GM23248 (cell line): ENCODE data around the gene ST6GAL1. TPM values are rescaled to one million over a fixed set of nuclear protein-coding genes. Genes with fewer than 3 reads are reported as not detected.
"Not testable (repeated sequence)": the region's sequence is repeated elsewhere in the genome, so short reads cannot be mapped to it uniquely, and the experiment has no call there.

Experiments
- DNase-seq: peaks from one replicate; pipeline ENCODE4 v3.0.0-alpha.2; 2015
- H2AFZ ChIP-seq: fragments of 200-600 bp; sonication (generic); 2 replicates; pipeline ENCODE4 v1.6.1; 2016; ENCODE audit warnings: antibody characterized with exemption
- H3F3A ChIP-seq: fragments of 200-600 bp; sonication (generic); 2 replicates; pipeline ENCODE4 v1.6.1; 2016; ENCODE audit warnings: mild to moderate bottlenecking, antibody characterized with exemption, mixed run types; ENCODE audit not compliant: insufficient read depth
- H3K27ac ChIP-seq: fragments of 200-600 bp; sonication (generic); 2 replicates; pipeline ENCODE4 v1.5.1; 2016; ENCODE audit warnings: mild to moderate bottlenecking
- H3K27me3 ChIP-seq: fragments of 200-600 bp; sonication (generic); replicated peaks from 2 replicates; pipeline ENCODE4 v1.6.1; 2016; ENCODE audit warnings: mild to moderate bottlenecking; ENCODE audit not compliant: insufficient read depth
- H3K36me3 ChIP-seq: fragments of 200-600 bp; sonication (generic); 2 replicates; pipeline ENCODE4 v1.6.1; 2016; ENCODE audit warnings: low read depth, mild to moderate bottlenecking
- H3K4me1 ChIP-seq: fragments of 200-600 bp; sonication (generic); 2 replicates; pipeline ENCODE4 v1.6.1; 2016; ENCODE audit warnings: mild to moderate bottlenecking; ENCODE audit not compliant: insufficient read depth
- H3K4me2 ChIP-seq: fragments of 200-600 bp; sonication (generic); one replicate; pipeline ENCODE4 v1.6.1; 2016; ENCODE audit warnings: mild to moderate bottlenecking; ENCODE audit not compliant: unreplicated experiment
- H3K4me3 ChIP-seq: fragments of 200-600 bp; sonication (generic); 2 replicates; pipeline ENCODE4 v1.5.1; 2016; ENCODE audit warnings: mild to moderate bottlenecking
- H3K79me2 ChIP-seq: fragments of 200-600 bp; sonication (generic); 2 replicates; pipeline ENCODE4 v1.6.1; 2016; ENCODE audit warnings: mild to moderate bottlenecking; ENCODE audit not compliant: insufficient read depth
- H3K9ac ChIP-seq: fragments of 200-600 bp; sonication (generic); 2 replicates; pipeline ENCODE4 v1.6.1; 2016; ENCODE audit warnings: mild to moderate bottlenecking
- H3K9me2 ChIP-seq: fragments of 200-600 bp; sonication (generic); 2 replicates; pipeline ENCODE4 v1.6.1; 2016; ENCODE audit warnings: mixed run types, mild to moderate bottlenecking, moderate library complexity; ENCODE audit not compliant: insufficient read depth
- H3K9me3 ChIP-seq: fragments of 200-600 bp; sonication (generic); one replicate; pipeline ENCODE4 v1.6.1; 2017; ENCODE audit warnings: low read depth
- H4K20me1 ChIP-seq: fragments of 200-600 bp; sonication (generic); 2 replicates; pipeline ENCODE4 v1.6.0; 2016; ENCODE audit not compliant: insufficient read depth
- EZH2 ChIP-seq: fragments of 200-600 bp; sonication (generic); IDR thresholded peaks from 2 replicates; pipeline ENCODE4 v1.6.1; 2018; ENCODE audit warnings: antibody characterized with exemption, mild to moderate bottlenecking; ENCODE audit not compliant: insufficient read depth, poor library complexity, severe bottlenecking
- EZH2phosphoT487 ChIP-seq: fragments of 200-600 bp; sonication (generic); IDR thresholded peaks from 2 replicates; pipeline ENCODE4 v1.6.1; 2018; ENCODE audit warnings: antibody characterized with exemption, moderate library complexity, mild to moderate bottlenecking, low read depth; ENCODE audit not compliant: insufficient read depth
- WGBS, 2 experiments: methylation state at CpG; one replicate each; pipeline ENCODE4 v1.1.6; 2015 to 2017; ENCODE audit warnings: low lambda C conversion rate in 2 of 2, low coverage in 1 of 2; ENCODE audit errors: missing lambda C conversion rate in 2 of 2; 5-methylcytosine and 5-hydroxymethylcytosine counted together
- in situ Hi-C: fragments of 300-500 bp; cut with MboI; formaldehyde crosslinking; loops from 2 replicates; pipeline ENCODE4 v1.15.0; 2020
- polyA plus RNA-seq: library from polyadenylated mRNA; unstranded; fragments of >200 nt; fragmentation: Nextera tagmentation; extraction: Ambion mirVana; gene quantifications from 2 replicates; pipeline ENCODE4 v1.2.1, GENCODE V29; 2016
- total RNA-seq: library from RNA; depleted of rRNA; stranded (reverse); fragments of >200 nt; shearing (Covaris generic); gene quantifications from 2 replicates; pipeline ENCODE4 v1.2.3, GENCODE V29; 2014

The ST6GAL1 gene
- total and polyA plus RNA-seq, 2 experiments from 2014 or later, result 0.20 TPM; not detected in 1

DNA sequence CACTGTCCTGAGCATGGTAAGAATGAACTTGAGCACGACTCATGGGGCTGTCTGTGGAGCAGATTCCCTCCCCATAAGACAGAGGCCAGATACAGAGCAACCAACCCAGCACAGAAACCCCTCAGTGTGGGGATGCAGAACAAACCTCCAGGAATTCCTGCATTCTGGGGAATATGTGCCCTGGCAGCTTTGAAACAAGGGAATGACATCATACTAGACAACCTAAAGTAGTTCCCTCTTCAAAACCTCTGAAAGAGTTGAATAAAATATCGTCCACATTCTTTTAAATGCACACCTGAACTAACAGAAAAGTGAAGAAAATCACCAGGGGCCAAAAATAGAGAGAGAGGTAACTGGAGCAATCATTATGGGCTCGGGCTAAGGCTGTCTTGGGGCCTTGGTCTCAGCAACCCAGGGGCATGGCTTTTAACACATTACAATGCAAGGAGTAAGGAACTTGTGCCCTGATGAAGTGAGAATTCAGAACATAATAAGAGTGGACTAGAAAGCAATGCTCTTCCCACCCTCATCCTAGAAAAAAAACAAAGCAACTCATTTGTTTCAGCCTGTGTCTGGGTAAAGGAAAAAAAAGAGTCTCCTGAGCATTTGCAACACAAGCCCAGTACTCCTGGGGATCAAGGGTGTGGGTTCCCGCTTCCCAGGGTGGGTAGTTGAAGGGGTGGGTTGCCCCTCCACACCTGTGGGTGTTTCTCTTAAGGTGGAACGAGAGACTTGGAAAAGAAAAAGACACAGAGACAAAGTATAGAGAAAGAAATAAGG is 43.9 kb upstream of the ST6GAL1 start:
- Histone ChIP-seq H2AFZ (no peak overlapping the region), H3K4me2 (no peak overlapping the region), H3F3A (no peaks in the 10 kb centered on the region), H3K36me3 (no peaks in the 10 kb centered on the region), H4K20me1 (no peaks in the 10 kb centered on the region), H3K79me2 (no peaks in the 10 kb centered on the region), H3K9me3 (no peaks in the 10 kb centered on the region), H3K9ac (no peak overlapping the region), H3K4me3 (no peak overlapping the region), H3K27ac (no peak overlapping the region), H3K4me1 (peaks cover 11% of the 10 kb centered on the region), H3K27me3 (peaks cover 29% of the 10 kb centered on the region), H3K9me2 (no peaks in the 10 kb centered on the region)
- 38 to 44% methylated on average over 5 of the region's 5 CpGs for WGBS, 2 experiments
- in situ Hi-C loops, result no loop called here
- DNase-seq, result no peak
- TF ChIP-seq EZH2phosphoT487, result no peak
- TF ChIP-seq EZH2, result no peak

DNA sequence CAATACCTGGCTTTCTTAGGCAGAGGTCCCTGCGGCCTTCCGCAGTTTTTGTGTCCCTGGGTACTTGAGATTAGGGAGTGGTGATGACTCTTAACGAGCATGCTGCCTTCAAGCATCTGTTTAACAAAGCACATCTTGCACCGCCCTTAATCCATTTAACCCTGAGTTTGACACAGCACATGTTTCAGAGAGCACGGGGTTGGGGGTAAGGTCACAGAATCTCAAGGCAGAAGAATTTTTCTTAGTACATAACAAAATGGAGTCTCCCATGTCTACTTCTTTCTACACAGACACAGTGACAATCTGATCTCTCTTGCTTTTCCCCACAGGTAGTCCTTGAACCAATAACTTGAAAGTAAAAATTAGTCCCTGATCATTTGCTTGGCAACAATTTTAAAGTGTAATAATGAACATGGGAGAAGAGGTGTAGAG is 42.8 kb upstream of the ST6GAL1 start:
- H3K9me2 ChIP-seq, H3K36me3 ChIP-seq, H3K4me1 ChIP-seq, H4K20me1 ChIP-seq, H2AFZ ChIP-seq, H3K9me3 ChIP-seq, H3K4me2 ChIP-seq, H3K79me2 ChIP-seq, H3K4me3 ChIP-seq, DNase-seq, H3K9ac ChIP-seq, in situ Hi-C loops, H3K27ac ChIP-seq, H3F3A ChIP-seq: not testable (repeated sequence)
- H3K27me3 ChIP-seq, result peaks cover 35% of the 10 kb centered on the region
- WGBS, 2 experiments, result 43 to 100% methylated on average over 1 to 3 of the region's 5 CpGs

- Histone ChIP-seq H4K20me1 (no peaks in the 10 kb centered on the region), H3K27me3 (peaks cover 35% of the 10 kb centered on the region), H3K9me3 (no peaks in the 10 kb centered on the region), H3K9me2 (no peaks in the 10 kb centered on the region), H3K4me2 (no peak overlapping the region), H3K9ac (no peak overlapping the region), H3F3A (no peaks in the 10 kb centered on the region), H3K4me3 (no peak overlapping the region), H3K27ac (no peak overlapping the region), H2AFZ (no peak overlapping the region), H3K79me2 (no peaks in the 10 kb centered on the region), H3K4me1 (no peaks in the 10 kb centered on the region), H3K36me3 (no peaks in the 10 kb centered on the region)
- DNase-seq, result no peak
- WGBS, 2 experiments, result 22 to 24% methylated on average over 6 of the region's 6 CpGs
- in situ Hi-C loops, result no loop called here
- TF ChIP-seq EZH2phosphoT487 (no peak), EZH2 (no peak)
Observed at GRCh38 chr3:186888569-186888968, 41.8 kb upstream of the ST6GAL1 start.

- in situ Hi-C loops, result not testable (repeated sequence)
Observed at GRCh38 chr3:186889698-186890097, 40.6 kb upstream of the ST6GAL1 start.

GRCh38 chr3:186890911-186891310 is 39.4 kb upstream of the ST6GAL1 start:
- Histone ChIP-seq H3K9me2 (no peaks in the 10 kb centered on the region), H3K27ac (no peak overlapping the region), H4K20me1 (no peaks in the 10 kb centered on the region), H3K79me2 (no peaks in the 10 kb centered on the region), H3K27me3 (peaks cover 31% of the 10 kb centered on the region), H3K4me2 (no peak overlapping the region), H3K9ac (no peak overlapping the region), H3K36me3 (no peaks in the 10 kb centered on the region), H3K4me1 (no peaks in the 10 kb centered on the region), H3K4me3 (no peak overlapping the region), H3K9me3 (no peaks in the 10 kb centered on the region), H3F3A (no peaks in the 10 kb centered on the region), H2AFZ (no peak overlapping the region)
- TF ChIP-seq EZH2 (no peak), EZH2phosphoT487 (no peak)
- no peak for DNase-seq
- in situ Hi-C loops, result no loop called here

More at GRCh38 chr3:186889698-186890097, 40.6 kb upstream of the ST6GAL1 start:
- DNase-seq, H3K27ac ChIP-seq, H3K9ac ChIP-seq, H3K4me2 ChIP-seq, H3K79me2 ChIP-seq, H3F3A ChIP-seq, H2AFZ ChIP-seq, H3K9me2 ChIP-seq, H3K4me1 ChIP-seq, H4K20me1 ChIP-seq, H3K4me3 ChIP-seq, H3K36me3 ChIP-seq, H3K9me3 ChIP-seq: not testable (repeated sequence)
- H3K27me3 ChIP-seq, result peaks cover 35% of the 10 kb centered on the region
- 55 to 56% methylated on average over 4 of the region's 4 CpGs for WGBS, 2 experiments

GRCh38 chr3:186893071-186893470 is 37.3 kb upstream of the ST6GAL1 start:
- H3K27ac ChIP-seq, in situ Hi-C loops, H3K4me3 ChIP-seq, H3K9me3 ChIP-seq, DNase-seq, H3K4me2 ChIP-seq, H3K9me2 ChIP-seq, H3F3A ChIP-seq, H3K9ac ChIP-seq, H2AFZ ChIP-seq, H3K36me3 ChIP-seq, H3K79me2 ChIP-seq, H4K20me1 ChIP-seq, H3K4me1 ChIP-seq: not testable (repeated sequence)
- H3K27me3 ChIP-seq, result peaks cover 33% of the 10 kb centered on the region
- WGBS, 2 experiments, result no CpG with 5 or more reads among the region's 2 CpGs
